ENCODE measurements around the gene FKBP1B. TPM values are rescaled to one million over a fixed set of nuclear protein-coding genes. Genes with fewer than 3 reads are reported as not detected.
"Not testable (repeated sequence)": the region's sequence is repeated elsewhere in the genome, so short reads cannot be mapped to it uniquely, and the experiment has no call there.

FKBP1B gene
- total RNA-seq, 1 donor: 6.0 TPM

- H3K4me3 ChIP-seq (ENCODE audit: low read depth, low read length): no peak overlapping the region
- no peak for DNase-seq (ENCODE audit: low read depth)
- no peak for TF ChIP-seq CTCF (IDR thresholded peaks at IDR 0.05; ENCODE audit: insufficient read depth, low read depth, low read length)
These were observed 54.6 kb downstream of the FKBP1B start for GRCh38 chr2:24104110-24104650.

GRCh38 chr2:24104906-24105305, 55.4 kb downstream of the FKBP1B start:
- no peak for DNase-seq (ENCODE audit: low read depth)
- no peak for TF ChIP-seq CTCF (IDR thresholded peaks at IDR 0.05; ENCODE audit: insufficient read depth, low read depth, low read length)
- no peak overlapping the region for H3K4me3 ChIP-seq (ENCODE audit: low read depth, low read length)

- H3K4me3 ChIP-seq (ENCODE audit: low read depth, low read length): no peak overlapping the region
- TF ChIP-seq CTCF (IDR thresholded peaks at IDR 0.05; ENCODE audit: insufficient read depth, low read depth, low read length): no peak
- peak; percentile 10 for DNase-seq (ENCODE audit: low read depth)
These were observed 56.3 kb downstream of the FKBP1B start for GRCh38 chr2:24105816-24106215.

- no peak for DNase-seq (ENCODE audit: low read depth)
These were observed 57.2 kb downstream of the FKBP1B start for GRCh38 chr2:24106786-24107185.

GRCh38 chr2:24107336-24107735, 57.8 kb downstream of the FKBP1B start:
- H3K4me3 ChIP-seq (ENCODE audit: low read depth, low read length): no peak overlapping the region
- TF ChIP-seq CTCF (IDR thresholded peaks at IDR 0.05; ENCODE audit: insufficient read depth, low read depth, low read length): no peak
- DNase-seq (ENCODE audit: low read depth): no peak

More at GRCh38 chr2:24106786-24107185, 57.2 kb downstream of the FKBP1B start:
- H3K4me3 ChIP-seq (ENCODE audit: low read depth, low read length): no peak overlapping the region
- no peak for TF ChIP-seq CTCF (IDR thresholded peaks at IDR 0.05; ENCODE audit: insufficient read depth, low read depth, low read length)

GRCh38 chr2:24109431-24109830, 59.9 kb downstream of the FKBP1B start:
- DNase-seq (ENCODE audit: low read depth); H3K4me3 ChIP-seq (ENCODE audit: low read depth, low read length): not testable (repeated sequence)

- no peak for TF ChIP-seq CTCF (IDR thresholded peaks at IDR 0.05; ENCODE audit: insufficient read depth, low read depth, low read length)
- DNase-seq (ENCODE audit: low read depth): no peak
These were observed 61.2 kb downstream of the FKBP1B start for GRCh38 chr2:24110660-24111303.

More at GRCh38 chr2:24110660-24111303, 61.2 kb downstream of the FKBP1B start:
- H3K4me3 ChIP-seq (ENCODE audit: low read depth, low read length): no peak overlapping the region
